ENCODE results near the gene TMEM72.

Gene TMEM72

DNA sequence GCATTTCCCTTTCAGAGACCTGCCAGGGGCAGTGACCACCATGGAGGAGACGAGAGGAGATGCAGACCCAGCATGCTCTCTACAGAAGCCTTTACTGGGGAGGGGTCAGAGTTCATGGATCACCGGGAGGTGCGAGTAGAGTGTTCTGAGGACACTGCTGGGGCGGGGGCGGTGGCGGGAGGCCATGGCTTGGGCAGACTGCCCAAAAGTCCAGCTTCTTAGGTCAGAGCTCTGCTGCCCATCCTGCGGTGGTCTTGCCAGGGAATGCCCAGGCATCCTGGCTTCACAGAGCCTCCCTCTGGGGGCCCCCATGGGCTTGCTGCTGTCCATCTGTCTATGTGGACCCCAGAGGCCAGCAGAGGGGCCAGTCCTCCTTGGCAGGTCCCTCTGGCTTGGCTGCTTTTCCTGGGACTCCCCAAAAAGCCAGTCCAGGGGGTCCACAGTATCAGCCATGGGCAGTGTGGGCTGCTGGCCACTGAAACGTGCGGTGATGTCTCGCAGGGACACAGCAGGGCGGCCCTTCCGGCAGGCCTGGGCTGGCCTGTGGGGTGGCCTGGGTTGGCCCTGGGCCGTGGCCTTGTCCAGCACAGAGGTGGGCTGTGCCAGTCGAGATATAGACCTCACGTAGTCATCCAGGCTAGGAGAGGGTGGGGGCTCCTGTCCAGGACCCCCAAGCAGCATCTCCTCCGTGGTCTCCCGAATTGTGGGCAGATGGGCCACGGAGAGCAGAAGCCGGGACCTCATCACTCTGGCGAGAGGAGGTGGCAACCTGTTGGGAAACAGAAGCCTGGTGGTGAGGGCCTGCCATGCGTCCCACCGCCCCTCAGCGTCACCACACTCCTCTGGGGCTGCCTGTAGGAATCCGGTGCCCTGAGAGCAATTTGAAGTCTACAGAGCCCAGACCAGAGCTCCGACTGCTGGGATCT is 66.4 kb downstream of the TMEM72 start:
- Histone ChIP-seq H3K27ac (peak overlapping the region; percentile 95 to 97), H3K4me3 (peak overlapping the region; percentile 83)
- TF ChIP-seq, protein P1, sequence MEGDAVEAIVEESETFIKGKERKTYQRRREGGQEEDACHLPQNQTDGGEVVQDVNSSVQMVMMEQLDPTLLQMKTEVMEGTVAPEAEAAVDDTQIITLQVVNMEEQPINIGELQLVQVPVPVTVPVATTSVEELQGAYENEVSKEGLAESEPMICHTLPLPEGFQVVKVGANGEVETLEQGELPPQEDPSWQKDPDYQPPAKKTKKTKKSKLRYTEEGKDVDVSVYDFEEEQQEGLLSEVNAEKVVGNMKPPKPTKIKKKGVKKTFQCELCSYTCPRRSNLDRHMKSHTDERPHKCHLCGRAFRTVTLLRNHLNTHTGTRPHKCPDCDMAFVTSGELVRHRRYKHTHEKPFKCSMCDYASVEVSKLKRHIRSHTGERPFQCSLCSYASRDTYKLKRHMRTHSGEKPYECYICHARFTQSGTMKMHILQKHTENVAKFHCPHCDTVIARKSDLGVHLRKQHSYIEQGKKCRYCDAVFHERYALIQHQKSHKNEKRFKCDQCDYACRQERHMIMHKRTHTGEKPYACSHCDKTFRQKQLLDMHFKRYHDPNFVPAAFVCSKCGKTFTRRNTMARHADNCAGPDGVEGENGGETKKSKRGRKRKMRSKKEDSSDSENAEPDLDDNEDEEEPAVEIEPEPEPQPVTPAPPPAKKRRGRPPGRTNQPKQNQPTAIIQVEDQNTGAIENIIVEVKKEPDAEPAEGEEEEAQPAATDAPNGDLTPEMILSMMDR (IDR thresholded peaks at IDR 0.05) = no peak
- no peak for DNase-seq (ENCODE audit: low spot score)

DNA sequence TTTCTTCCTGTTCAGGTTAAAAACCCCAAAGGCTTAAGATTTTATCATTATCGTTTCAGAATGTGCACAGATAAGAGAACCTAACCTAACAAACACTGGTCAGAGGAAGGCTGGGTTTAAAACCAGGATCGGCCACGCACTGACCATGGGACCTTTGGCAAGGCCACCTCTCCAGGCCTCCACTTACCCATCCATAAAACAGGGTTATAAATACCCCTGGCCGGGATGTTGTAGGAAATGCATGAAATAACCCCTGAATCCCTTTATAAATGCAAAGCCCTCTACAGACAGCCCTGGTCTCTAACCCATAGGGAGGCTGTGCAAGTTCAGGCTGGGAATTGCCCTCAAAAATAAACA is 67.1 kb downstream of the TMEM72 start:
- H3K4me3 ChIP-seq = peak overlapping the region; percentile 83
- TF ChIP-seq, protein P1 (IDR thresholded peaks at IDR 0.05) = no peak
- peak overlapping the region; percentile 95 to 97 for H3K27ac ChIP-seq
- DNase-seq (ENCODE audit: low spot score) = no peak

DNA sequence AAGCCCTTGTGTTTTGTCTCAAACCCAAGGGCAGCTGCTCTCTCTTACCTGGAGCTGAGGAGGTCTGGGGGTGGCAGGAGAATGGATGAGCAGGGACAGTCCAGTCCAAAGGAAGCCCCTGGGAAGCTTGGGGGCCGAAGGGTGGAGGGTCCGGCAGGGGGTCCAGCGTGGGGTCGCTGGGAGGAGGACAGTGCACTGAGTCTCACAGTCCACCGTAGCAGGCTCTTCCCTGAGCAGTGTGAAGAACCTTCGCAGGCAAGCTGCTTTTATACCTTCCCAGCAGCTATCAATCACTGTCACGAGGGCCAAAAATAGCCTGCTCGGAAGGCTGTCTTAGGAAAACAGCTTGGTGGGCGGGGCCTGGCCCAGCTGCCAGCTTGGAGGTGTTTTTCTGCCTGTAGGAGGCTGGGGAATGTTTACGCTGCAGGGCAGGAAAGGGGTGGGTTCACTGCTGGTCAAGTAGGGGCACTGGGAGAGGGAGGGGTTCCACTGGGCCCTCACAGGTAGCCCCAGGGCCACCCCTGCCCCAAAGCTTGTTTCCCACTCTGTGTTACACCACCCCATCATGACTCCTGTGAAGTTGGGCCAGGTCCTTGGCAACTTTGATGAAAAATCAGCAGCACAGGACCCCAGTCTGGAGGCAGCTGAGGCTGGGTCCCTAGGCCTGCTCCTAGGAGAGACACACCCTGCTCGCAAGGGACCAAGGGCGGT is 67.6 kb downstream of the TMEM72 start, which contains the start of gene DEPP1:
Gene DEPP1, minus strand, starts transcription at position 240 of the 711 bp plus-strand sequence. CDS start 779 bp downstream, outside the sequence.
- H3K4me3 ChIP-seq = peak within 1 kb of the TSS; percentile 83
- TF ChIP-seq, protein P1 (IDR thresholded peaks at IDR 0.05) = no peak
- peak within 1 kb of the TSS; percentile 95 to 97 for H3K27ac ChIP-seq
- DNase-seq (ENCODE audit: low spot score) = peak; percentile 91

DNA sequence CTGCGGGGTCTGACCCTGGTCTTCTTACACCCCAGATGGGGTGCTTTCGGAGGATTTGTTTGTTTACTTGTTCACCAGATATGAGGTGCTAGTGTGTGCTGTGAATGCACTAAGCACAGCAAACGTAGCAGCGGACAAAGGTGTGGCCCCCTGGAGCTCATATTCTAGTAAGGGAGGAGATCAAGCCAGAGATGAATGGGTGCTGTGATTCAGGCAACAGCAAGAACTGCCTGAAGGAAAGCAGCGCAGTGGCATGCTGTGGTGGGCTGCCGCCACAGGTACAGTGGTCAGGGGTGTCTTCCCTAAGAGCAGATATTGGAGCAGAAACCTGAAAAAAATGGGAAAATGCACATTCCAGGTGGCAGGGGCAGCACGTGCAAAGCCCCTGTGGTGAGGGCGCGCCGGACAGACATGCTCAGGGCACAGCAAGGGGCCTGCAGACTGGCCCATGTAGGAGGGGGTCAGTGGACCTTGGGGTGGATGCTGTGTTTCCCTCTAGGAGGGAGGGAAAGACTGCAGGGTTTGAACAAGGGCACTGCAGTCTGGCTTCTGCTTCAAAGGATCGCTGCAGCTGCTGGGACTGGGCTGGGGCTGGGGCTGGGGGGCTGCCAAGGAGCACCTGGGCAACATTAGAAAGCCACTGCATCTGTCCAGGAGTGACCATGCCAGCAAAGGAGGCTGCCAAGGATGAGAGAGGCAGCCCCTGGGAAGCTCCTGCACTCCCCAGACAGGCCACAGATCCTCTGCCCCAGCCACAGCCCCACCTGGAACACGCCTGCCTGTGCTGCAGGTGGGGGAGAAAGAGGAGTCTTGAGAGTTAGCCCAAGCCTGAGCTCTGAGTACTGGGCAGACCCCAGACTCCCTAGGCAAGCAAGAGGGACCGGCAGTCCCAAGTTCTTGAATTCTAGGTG is 68.4 kb downstream of the TMEM72 start:
- peak overlapping the region; percentile 95 to 97 for H3K27ac ChIP-seq
- DNase-seq (ENCODE audit: low spot score) = no peak
- H3K4me3 ChIP-seq = peak overlapping the region; percentile 83
- TF ChIP-seq, protein P1 (IDR thresholded peaks at IDR 0.05) = no peak

DNA sequence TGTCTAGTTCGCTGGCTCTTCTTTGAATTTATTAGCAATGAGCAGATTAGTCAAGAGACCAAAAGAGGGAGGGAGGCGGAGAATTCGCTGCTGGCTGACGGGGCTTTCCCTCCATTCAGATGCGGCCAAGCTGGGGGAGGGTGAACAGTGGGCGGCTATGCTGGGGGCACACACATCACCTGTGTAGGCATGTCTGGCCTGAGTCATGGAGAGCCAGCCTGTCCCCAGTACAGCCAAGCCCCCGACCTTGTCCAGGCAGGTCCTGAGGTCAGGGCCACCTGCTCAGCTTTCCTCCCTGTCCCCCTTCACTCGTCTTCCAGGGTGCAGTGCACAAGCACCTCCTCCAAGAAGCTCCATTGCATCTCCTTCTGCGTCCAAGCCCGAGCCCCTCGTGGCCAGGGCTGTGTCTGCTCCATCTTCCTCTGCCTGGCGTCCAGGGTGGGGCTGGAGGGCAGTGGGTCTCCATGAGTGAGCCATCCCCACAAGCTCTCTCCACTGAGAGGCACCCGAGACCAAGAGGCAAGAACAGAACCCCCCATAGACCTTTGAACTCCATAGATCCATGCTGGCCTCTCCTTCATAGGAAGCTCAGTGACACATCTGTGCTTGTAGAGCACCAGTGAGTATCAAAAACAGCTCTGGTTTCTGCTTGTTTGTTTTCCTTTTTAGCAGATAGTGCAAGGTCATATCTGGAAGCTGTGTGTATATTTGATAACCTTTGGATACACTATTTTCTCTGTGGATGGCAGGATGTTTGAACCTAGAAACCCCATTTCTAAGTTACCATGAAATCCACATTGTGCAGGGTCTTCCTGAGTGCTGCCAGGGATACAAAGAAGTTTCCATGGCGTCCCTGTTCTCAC is 69.4 kb downstream of the TMEM72 start:
- H3K27ac ChIP-seq = peak overlapping the region; percentile 95 to 97
- no peak for DNase-seq (ENCODE audit: low spot score)

More for the DNA sequence above, 69.4 kb downstream of the TMEM72 start:
- TF ChIP-seq, protein P1 (IDR thresholded peaks at IDR 0.05) = no peak
- peak overlapping the region; percentile 15 for H3K4me3 ChIP-seq

Measured in coronary artery (tissue), 2 donors.